ENCODE data around the gene HTRA1. TPM values are rescaled to one million over a fixed set of nuclear protein-coding genes. Genes with fewer than 3 reads are reported as not detected.

HTRA1 gene
- total and polyA plus RNA-seq, 8 donors: 26.3 to 81.2 (median 55.3) TPM

DNA sequence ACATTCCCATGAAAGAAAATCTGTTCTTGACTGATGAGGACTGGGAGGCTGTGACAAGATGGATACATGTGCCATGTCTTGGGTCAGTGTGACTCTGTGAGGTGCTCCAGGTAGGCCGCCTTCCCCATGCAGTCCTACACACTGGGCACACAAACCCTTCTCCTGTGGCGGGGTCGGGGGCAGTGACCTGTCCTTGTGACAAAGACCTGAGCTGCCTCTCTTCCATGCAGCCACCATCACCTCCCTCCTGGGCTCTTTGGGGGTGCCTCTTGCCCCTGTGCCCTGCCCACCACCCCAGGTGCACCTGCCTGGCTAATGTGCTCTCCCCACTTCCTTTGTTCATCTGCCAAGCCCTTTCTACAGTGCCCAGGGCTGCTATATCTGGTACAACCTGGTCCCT lies 63.5 kb downstream of the HTRA1 start:
- no peaks in the 10 kb centered on the region for H3K4me1 ChIP-seq
- H3K27me3 ChIP-seq: peaks cover 0 to 7% (median 0%) of the 10 kb centered on the region in 3 donors
- no peak for DNase-seq
- no peak for TF ChIP-seq EP300 (IDR thresholded peaks at IDR 0.05)
- TF ChIP-seq POLR2AphosphoS5 (IDR thresholded peaks at IDR 0.05): no peak
- no peak for TF ChIP-seq CTCF (IDR thresholded peaks at IDR 0.05)
- TF ChIP-seq POLR2A (IDR thresholded peaks at IDR 0.05): no peak
- 90 to 96% (median 91%) methylated on average over 3 of the region's 3 CpGs; no CpG with 5 or more reads in 1 of the 5 donors for WGBS, 5 donors
- H3K27ac ChIP-seq: no peak overlapping the region
- H3K36me3 ChIP-seq: no peaks in the 10 kb centered on the region
- no peak overlapping the region for H3K4me3 ChIP-seq
- no peaks in the 10 kb centered on the region for H3K9me3 ChIP-seq
- intact Hi-C loops (cut with DNase I; ENCODE audit: low total_unique reads): no loop called here

- intact Hi-C loops (cut with DNase I; ENCODE audit: low total_unique reads): no loop called here
- Histone ChIP-seq H3K27ac (no peak overlapping the region), H3K9me3 (no peaks in the 10 kb centered on the region), H3K36me3 (no peaks in the 10 kb centered on the region), H3K27me3 (peaks cover 0 to 7% (median 0%) of the 10 kb centered on the region in 3 donors), H3K4me3 (no peak overlapping the region), H3K4me1 (no peaks in the 10 kb centered on the region)
- TF ChIP-seq CTCF (IDR thresholded peaks at IDR 0.05) (peak in 3 of 7 experiments; percentile 17 to 31 (median 26)), POLR2AphosphoS5 (IDR thresholded peaks at IDR 0.05) (no peak)
- peak in 1 of 2 donors; percentile 57 for DNase-seq
- 26 to 41% (median 30%) methylated on average over 6 of the region's 6 CpGs for WGBS, 5 donors
Observed at GRCh38 chr10:122525788-122526187, 64.4 kb downstream of the HTRA1 start.

- Histone ChIP-seq H3K36me3 (no peaks in the 10 kb centered on the region), H3K4me3 (no peak overlapping the region), H3K9me3 (no peaks in the 10 kb centered on the region), H3K27ac (no peak overlapping the region), H3K27me3 (peaks cover 0 to 7% (median 0%) of the 10 kb centered on the region in 3 donors), H3K4me1 (peaks cover 0 to 2% (median 0%) of the 10 kb centered on the region in 4 donors)
- intact Hi-C loops (cut with DNase I; ENCODE audit: low total_unique reads): no loop called here
- no peak for DNase-seq
- no peak for TF ChIP-seq CTCF (IDR thresholded peaks at IDR 0.05)
- no peak for TF ChIP-seq EP300 (IDR thresholded peaks at IDR 0.05)
- no peak for TF ChIP-seq POLR2A (IDR thresholded peaks at IDR 0.05)
- TF ChIP-seq POLR2AphosphoS5 (IDR thresholded peaks at IDR 0.05): no peak
- 82 to 90% (median 86%) methylated on average over 5 of the region's 5 CpGs for WGBS, 5 donors
Observed at GRCh38 chr10:122526892-122527291, 65.5 kb downstream of the HTRA1 start.

DNA sequence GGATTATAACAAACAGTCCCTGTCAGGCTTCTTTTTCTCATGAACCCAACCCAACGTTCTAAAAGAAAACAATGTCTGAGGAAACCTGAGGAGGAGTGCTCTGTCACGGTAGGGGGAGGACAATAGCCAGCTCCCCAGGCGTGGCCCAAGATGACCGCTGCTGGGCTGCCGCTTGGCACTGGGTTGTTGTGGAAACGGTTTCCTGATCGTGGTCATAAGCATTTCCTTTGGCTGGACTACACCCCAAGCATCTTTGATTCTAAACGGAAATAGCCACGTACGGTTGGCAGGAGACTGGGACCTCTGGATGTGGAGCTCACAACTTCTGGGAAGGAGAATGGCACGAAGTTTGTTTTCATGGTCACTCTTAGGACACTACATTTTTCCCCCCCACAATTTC lies 68.8 kb downstream of the HTRA1 start:
- Histone ChIP-seq H3K9me3 (no peaks in the 10 kb centered on the region), H3K27me3 (peaks cover 0 to 7% (median 0%) of the 10 kb centered on the region in 3 donors), H3K27ac (no peak overlapping the region), H3K36me3 (no peaks in the 10 kb centered on the region), H3K4me1 (peaks cover 0 to 7% (median 0%) of the 10 kb centered on the region in 4 donors), H3K4me3 (no peak overlapping the region)
- no peak for TF ChIP-seq CTCF (IDR thresholded peaks at IDR 0.05)
- TF ChIP-seq POLR2A (IDR thresholded peaks at IDR 0.05): no peak
- TF ChIP-seq EP300 (IDR thresholded peaks at IDR 0.05): no peak
- TF ChIP-seq POLR2AphosphoS5 (IDR thresholded peaks at IDR 0.05): no peak
- 64 to 86% (median 75%) methylated on average over 11 of the region's 11 CpGs for WGBS, 5 donors
- intact Hi-C loops (cut with DNase I; ENCODE audit: low total_unique reads): no loop called here
- peak in 1 of 2 donors; percentile 28 for DNase-seq

Data from stomach (tissue), 9 donors.